ENCODE measurements around the gene VPS29. TPM values are rescaled to one million over a fixed set of nuclear protein-coding genes. Genes with fewer than 3 reads are reported as not detected.

The VPS29 gene
- total RNA-seq (2013): 139 TPM
- polyA plus RNA-seq (100 to 1,000 TPM; 224 to 409 (median 342) TPM), polyA minus RNA-seq (27.7 and 44.0 TPM in 2 replicates), total RNA-seq (16.3 to 55.2 (median 38.4) reads per million in 11 experiments)

DNA sequence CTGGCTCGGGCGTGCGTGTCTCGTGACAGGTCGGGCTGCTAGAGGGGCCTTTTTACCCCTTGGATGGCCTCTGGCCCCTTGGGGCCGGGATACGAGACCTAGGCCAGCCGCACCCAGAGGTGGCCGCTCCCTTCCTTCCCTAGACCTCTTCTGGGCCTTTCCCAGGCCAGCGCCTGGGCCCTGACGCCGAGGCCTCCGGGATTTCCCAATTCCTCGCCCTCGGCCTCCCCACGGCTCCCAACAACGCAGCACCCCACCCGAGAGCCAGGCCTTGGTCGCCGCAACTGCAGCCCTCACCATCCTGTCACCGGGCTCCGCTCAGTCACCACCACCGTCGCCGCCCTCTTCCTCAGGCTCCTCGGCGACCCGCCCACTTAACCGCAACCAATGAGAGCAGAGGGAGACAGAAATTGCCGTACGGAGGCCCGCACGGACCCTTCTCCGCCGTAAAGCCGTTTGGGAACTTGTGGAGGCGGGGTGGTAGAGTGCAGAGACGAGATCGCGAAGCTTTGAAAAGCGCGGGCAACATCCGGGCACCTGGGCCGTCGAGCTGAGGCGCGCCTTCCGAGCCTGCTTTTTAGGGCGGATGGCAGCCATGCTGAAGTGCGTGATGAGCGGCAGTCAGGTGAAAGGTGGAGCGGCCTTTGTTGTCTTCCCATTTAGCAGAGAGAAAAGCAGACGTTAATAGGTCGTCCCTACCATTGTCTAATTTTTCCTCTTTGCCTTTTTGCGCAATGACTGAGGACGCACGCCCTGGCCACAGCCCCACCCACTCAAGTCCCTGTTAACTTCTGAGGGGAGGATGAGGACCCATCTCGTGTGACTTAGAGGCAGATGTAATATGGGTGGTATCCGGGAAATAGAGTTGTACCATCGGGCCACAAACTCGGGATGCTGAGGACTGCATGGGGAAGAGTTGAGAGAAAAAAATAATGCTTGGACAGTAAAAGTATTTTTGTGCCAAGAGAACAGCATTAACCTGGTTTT lies at the start of gene VPS29, which contains the start of gene RAD9B:
TSS of gene VPS29 (minus strand) at position 360 of the 987 bp plus-strand sequence. CDS start at position 300, 60 bp downstream.
TSS of gene RAD9B (plus strand) at position 580 of the 987 bp plus-strand sequence. CDS start at position 587, 7 bp downstream.
- peaks cover 0 to 2% of the 10 kb centered on the region in 2 donors for H3K36me3 Mint-ChIP-seq
- peaks cover 29 to 49% of the 10 kb centered on the region in 2 donors for H3K4me1 ChIP-seq (ENCODE audit: control insufficient read depth in 1 of 2, insufficient read depth in 2 of 2, low read length in 2 of 2)
- peak; percentile 96 to 99 (median 98) for DNase-seq

More for the DNA sequence above, at the start of gene VPS29, which contains the start of gene RAD9B:
- under 1% methylated on average over 52 of the region's 61 CpGs for WGBS (ENCODE audit: insufficient coverage)
- H3K9me3 Mint-ChIP-seq: no peaks in the 10 kb centered on the region
- H3K4me3 Mint-ChIP-seq: peak within 1 kb of the TSS; percentile 98
- intact Hi-C loops (cut with micrococcal nuclease): loop anchor here (1.0 to 5.0 kb wide), 5 partner anchors 34 to 115 kb away; partner anchors contain the start of genes FAM216A (in 2 of the 2), GPN3 (in 2 of the 2) and ARPC3 (in 1 of the 2)
- H3K27ac ChIP-seq (ENCODE audit: low read depth in 1 of 2, low read length in 2 of 2): peak within 1 kb of the TSS; percentile 90 to 94
- H3K27me3 Mint-ChIP-seq (ENCODE audit: low read depth in 3 of 3): no peaks in the 10 kb centered on the region
- H3K4me2 ChIP-seq (replicated peaks; ENCODE audit: extremely low read depth, low read length, poor library complexity, severe bottlenecking): peak within 1 kb of the TSS; percentile 80
- peaks cover 0 to 5% of the 10 kb centered on the region in 2 donors for H3K36me3 ChIP-seq (replicated peaks in 1 of 2; ENCODE audit: control insufficient read depth in 1 of 2, insufficient read depth in 2 of 2, low read length in 2 of 2)
- peaks cover 38% of the 10 kb centered on the region for H3K4me1 Mint-ChIP-seq
- H2AFZ ChIP-seq (ENCODE audit: insufficient read depth, low read depth, low read length, poor library complexity, severe bottlenecking): peak within 1 kb of the TSS; percentile 87
- peak within 1 kb of the TSS; percentile 93 for H3K9ac ChIP-seq (ENCODE audit: insufficient read depth, low read length, poor library complexity, severe bottlenecking)
- peaks cover 35% of the 10 kb centered on the region for H4K20me1 ChIP-seq (ENCODE audit: insufficient read depth, low read length)
- H3K4me3 ChIP-seq (replicated peaks in 1 of 3; ENCODE audit: low read depth in 2 of 3, low read length in 3 of 3): peak within 1 kb of the TSS; percentile 68 to 92 (median 91)
- no peaks in the 10 kb centered on the region for H3K27me3 ChIP-seq (ENCODE audit: control insufficient read depth in 2 of 2, insufficient read depth in 2 of 2, low read length in 2 of 2)
- peak within 1 kb of the TSS; percentile 94 to 98 (median 96) for H3K27ac Mint-ChIP-seq
- no peak for TF ChIP-seq CTCF (IDR thresholded peaks at IDR 0.05)
- H3K79me2 ChIP-seq (ENCODE audit: insufficient read depth, low read length): peaks cover 53% of the 10 kb centered on the region
- no peaks in the 10 kb centered on the region for H3K9me3 ChIP-seq (replicated peaks in 1 of 2; ENCODE audit: control insufficient read depth in 1 of 2, insufficient read depth in 1 of 2, low read length in 2 of 2)
